H1 (cell line): ENCODE results near the gene FLT3. TPM values are rescaled to one million over a fixed set of nuclear protein-coding genes. Genes with fewer than 3 reads are reported as not detected.

Source experiments
- CTCF ChIA-PET: fragments of 300-600 bp; sonication (Branson Sonifier 250); formaldehyde crosslinking; loops from one replicate; lab custom pipeline; 2021; ENCODE audit not compliant: partially characterized antibody; lab: Charles Lee
- POLR2A ChIA-PET: fragments of 300-600 bp; sonication (Branson Sonifier 250); formaldehyde crosslinking; loops from one replicate; lab custom pipeline; 2021; ENCODE audit warnings: inconsistent platforms; ENCODE audit not compliant: partially characterized antibody; lab: Charles Lee
- DNase-seq, 2 experiments: peaks; one replicate each; pipeline versions ENCODE4 v3.0.0 to v3.0.0-alpha.2; 2010 to 2022; ENCODE audit warnings: low spot score in 2 of 2, low read depth in 1 of 2, mixed read lengths in 1 of 2
- FAIRE-seq: peaks from 2 replicates; lab custom pipeline; 2011; peaks lifted over from hg19 to GRCh38; lab: Jason Lieb, UNC
- H2AFZ ChIP-seq: 2 replicates; pipeline ENCODE4 v1.8.1; 2012; ENCODE audit warnings: low read length, inconsistent platforms
- H2AK5ac ChIP-seq: 2 replicates; pipeline ENCODE4 v1.6.1; 2013; ENCODE audit warnings: low read depth, low read length
- H2BK120ac ChIP-seq: replicated peaks from 2 replicates; pipeline ENCODE3; 2013; ENCODE audit warnings: low read depth, low read length, inconsistent platforms
- H2BK12ac ChIP-seq: 2 replicates; pipeline ENCODE4 v1.6.1; 2013; ENCODE audit warnings: low read depth, low read length
- H2BK15ac ChIP-seq: 2 replicates; pipeline ENCODE4 v1.6.1; 2013; ENCODE audit warnings: low read length
- H2BK20ac ChIP-seq: 2 replicates; pipeline ENCODE4 v1.6.1; 2013; ENCODE audit warnings: low read length
- H2BK5ac ChIP-seq: 2 replicates; pipeline ENCODE4 v1.6.1; 2013; ENCODE audit warnings: low read depth, low read length
- H3K14ac ChIP-seq: 2 replicates; pipeline ENCODE4 v1.6.1; 2013; ENCODE audit warnings: inconsistent platforms; ENCODE audit not compliant: insufficient read length
- H3K18ac ChIP-seq: 2 replicates; pipeline ENCODE4 v1.6.1; 2013; ENCODE audit warnings: low read length; ENCODE audit errors: extremely low read depth
- H3K23ac ChIP-seq: 2 replicates; pipeline ENCODE4 v1.6.1; 2013; ENCODE audit warnings: inconsistent platforms; ENCODE audit not compliant: insufficient read length
- H3K23me2 ChIP-seq: 2 replicates; pipeline ENCODE4 v1.6.1; 2013; ENCODE audit warnings: low read depth, low read length
- H3K27ac ChIP-seq: 2 replicates; pipeline ENCODE4 v1.6.1; 2011; ENCODE audit warnings: low read depth, low read length, inconsistent platforms
- H3K27me3 ChIP-seq, 4 experiments: replicated peaks in 1 of 4; 1 replicate in 1 of 4; 2 replicates in 3 of 4; pipeline versions ENCODE4 v1.6.1 to v1.8.1; 2011 to 2013; ENCODE audit warnings: low read length in 3 of 4, mild to moderate bottlenecking in 3 of 4, inconsistent platforms in 2 of 4, mixed read lengths in 2 of 4, moderate library complexity in 1 of 4; ENCODE audit not compliant: control insufficient read depth in 3 of 4, insufficient read depth in 3 of 4; ENCODE audit errors: extremely low read depth in 1 of 4
- H3K36me3 ChIP-seq, 4 experiments: 2 replicates each; pipeline versions ENCODE4 v1.6.1 to v1.8.1; 2011 to 2013; ENCODE audit warnings: mild to moderate bottlenecking in 4 of 4, low read length in 3 of 4, moderate library complexity in 2 of 4, control low read depth in 1 of 4, inconsistent platforms in 1 of 4; ENCODE audit not compliant: insufficient read depth in 4 of 4, control insufficient read depth in 2 of 4
- H3K4ac ChIP-seq: replicated peaks from 2 replicates; pipeline ENCODE3; 2013; ENCODE audit warnings: low read length, low read depth, mixed read lengths, inconsistent platforms; ENCODE audit not compliant: insufficient read length
- H3K4me1 ChIP-seq, 4 experiments: replicated peaks in 1 of 4; 1 replicate in 1 of 4; 2 replicates in 3 of 4; pipeline versions ENCODE4 v1.6.1 to v1.8.1; 2011 to 2013; ENCODE audit warnings: low read length in 3 of 4, inconsistent platforms in 2 of 4, mixed read lengths in 1 of 4; ENCODE audit not compliant: insufficient read depth in 4 of 4, control insufficient read depth in 3 of 4
- H3K4me2 ChIP-seq, 2 experiments: 2 replicates each; pipeline versions ENCODE4 v1.6.1 to v1.8.1; 2011 to 2013; ENCODE audit warnings: low read depth in 2 of 2, low read length in 2 of 2, control low read depth in 1 of 2, inconsistent platforms in 1 of 2, mild to moderate bottlenecking in 1 of 2; ENCODE audit not compliant: insufficient read depth in 1 of 2
- H3K4me3 ChIP-seq, 4 experiments: fragments of 200-600, 300-600 bp in 1 of 4; sonication (generic), shearing (Covaris generic), sonication (Bioruptor Twin) in 1 of 4; 2 replicates each; pipeline versions ENCODE4 v1.5.1 to v1.8.1; 2011 to 2016; ENCODE audit warnings: low read length in 4 of 4, low read depth in 3 of 4, control low read depth in 2 of 4, inconsistent platforms in 2 of 4, mild to moderate bottlenecking in 2 of 4, mixed read lengths in 1 of 4, moderate library complexity in 1 of 4; ENCODE audit not compliant: insufficient read depth in 2 of 4; ENCODE audit errors: extremely low read depth in 1 of 4
- H3K56ac ChIP-seq: replicated peaks from 2 replicates; pipeline ENCODE3; 2013; ENCODE audit warnings: low read depth, mild to moderate bottlenecking, mixed read lengths, low read length, inconsistent platforms; ENCODE audit not compliant: insufficient read length
- H3K79me1 ChIP-seq: 2 replicates; pipeline ENCODE4 v1.6.1; 2013; ENCODE audit warnings: low read depth, low read length, control low read depth
- H3K79me2 ChIP-seq, 2 experiments: 2 replicates each; pipeline versions ENCODE4 v1.6.1 to v1.8.1; 2012 to 2013; ENCODE audit warnings: low read length in 2 of 2, mild to moderate bottlenecking in 2 of 2, inconsistent platforms in 1 of 2; ENCODE audit not compliant: insufficient read depth in 2 of 2, control insufficient read depth in 1 of 2
- H3K9ac ChIP-seq, 4 experiments: replicated peaks in 1 of 4; 1 replicate in 1 of 4; 2 replicates in 3 of 4; pipeline versions ENCODE4 v1.6.1 to v1.8.1; 2011 to 2013; ENCODE audit warnings: low read depth in 3 of 4, low read length in 3 of 4, control low read depth in 2 of 4, mild to moderate bottlenecking in 2 of 4, moderate library complexity in 2 of 4, inconsistent platforms in 1 of 4; ENCODE audit errors: extremely low read depth in 1 of 4
- H3K9me3 ChIP-seq, 2 experiments: 2 replicates each; pipeline versions ENCODE4 v1.6.1 to v1.8.1; 2012 to 2013; ENCODE audit warnings: mild to moderate bottlenecking in 2 of 2, moderate library complexity in 2 of 2, control low read depth in 1 of 2, inconsistent platforms in 1 of 2, low read depth in 1 of 2, low read length in 1 of 2, mixed read lengths in 1 of 2; ENCODE audit not compliant: insufficient read depth in 2 of 2
- H4K20me1 ChIP-seq, 2 experiments: replicated peaks in 1 of 2; 2 replicates each; pipeline versions ENCODE3 to v1.8.1; 2011 to 2013; ENCODE audit warnings: inconsistent platforms in 2 of 2, low read length in 2 of 2, mild to moderate bottlenecking in 1 of 2; ENCODE audit not compliant: insufficient read depth in 2 of 2, control insufficient read depth in 1 of 2
- H4K5ac ChIP-seq: 2 replicates; pipeline ENCODE4 v1.6.1; 2013; ENCODE audit warnings: low read length, low read depth, mixed read lengths, inconsistent platforms; ENCODE audit not compliant: insufficient read length
- H4K8ac ChIP-seq: 2 replicates; pipeline ENCODE4 v1.8.0; 2013; ENCODE audit warnings: mild to moderate bottlenecking, moderate library complexity, low read length, inconsistent platforms; ENCODE audit not compliant: insufficient read depth; ENCODE audit errors: extremely low read depth
- H4K91ac ChIP-seq: replicated peaks from 2 replicates; pipeline ENCODE3; 2013; ENCODE audit warnings: low read length, mixed read lengths, inconsistent platforms; ENCODE audit not compliant: insufficient read length
- CBX5 ChIP-seq: fragments of 300-800, 300-1000 bp; sonication (generic); IDR thresholded peaks from 2 replicates; pipeline ENCODE4 v1.7.1; 2016; ENCODE audit warnings: antibody characterized with exemption, low read length, low read depth
- CBX8 ChIP-seq: fragments of 300-800, 300-1000 bp; sonication (generic); IDR thresholded peaks from 2 replicates; pipeline ENCODE4 v1.7.1; 2016; ENCODE audit warnings: low read depth, low read length, borderline replicate concordance
- CTCF ChIP-seq, 3 experiments: IDR thresholded peaks; 1 replicate in 2 of 3; 2 replicates in 1 of 3; pipeline versions ENCODE4 v1.5.1 to v1.6.1; 2011; ENCODE audit warnings: low read length in 3 of 3, mild to moderate bottlenecking in 3 of 3, inconsistent platforms in 2 of 3, low read depth in 1 of 3, moderate library complexity in 1 of 3; ENCODE audit not compliant: insufficient read depth in 1 of 3; ENCODE audit errors: control extremely low read depth in 1 of 3
- GABPA ChIP-seq: IDR thresholded peaks from 2 replicates; pipeline ENCODE4 v1.6.1; 2011; ENCODE audit warnings: mild to moderate bottlenecking, low read length, moderate library complexity, borderline replicate concordance; ENCODE audit not compliant: insufficient read depth
- JUND ChIP-seq: IDR thresholded peaks from 2 replicates; pipeline ENCODE4 v1.6.1; 2011; ENCODE audit warnings: mild to moderate bottlenecking, improper control_type of control experiment, low read length
- KDM5A ChIP-seq: fragments of 200-600 bp; IDR thresholded peaks from 2 replicates; pipeline ENCODE4 v1.7.1; 2012; ENCODE audit warnings: mild to moderate bottlenecking, low read length, inconsistent platforms, mixed read lengths
- POU5F1 ChIP-seq: IDR thresholded peaks from 2 replicates; pipeline ENCODE4 v1.6.1; 2011; ENCODE audit warnings: low read depth, mild to moderate bottlenecking, low read length, moderate library complexity
- SRF ChIP-seq: IDR thresholded peaks from 2 replicates; pipeline ENCODE4 v1.6.1; 2011; ENCODE audit warnings: mild to moderate bottlenecking, low read depth, low read length, moderate library complexity
- SUZ12 ChIP-seq: fragments of 200-600 bp; sonication (generic); IDR thresholded peaks from 2 replicates; pipeline ENCODE4 v1.6.1; 2012; ENCODE audit warnings: mild to moderate bottlenecking, inconsistent platforms, low read length, moderate library complexity, mixed read lengths
- TAF7 ChIP-seq: optimal IDR thresholded peaks from 2 replicates; pipeline ENCODE3; 2011; ENCODE audit warnings: low read depth, mild to moderate bottlenecking, inconsistent platforms, low read length, moderate library complexity, borderline replicate concordance
- TCF12 ChIP-seq: IDR thresholded peaks from 2 replicates; pipeline ENCODE4 v1.6.1; 2011; ENCODE audit warnings: low read depth, mild to moderate bottlenecking, low read length
- WGBS, 2 experiments: shearing (Covaris generic) in 1 of 2; methylation state at CpG; one replicate each; pipeline versions ENCODE4 v1.1.6 to v1.1.7; 2013 to 2015; ENCODE audit warnings: low lambda C conversion rate in 2 of 2, mixed read lengths in 2 of 2, inconsistent platforms in 1 of 2, low coverage in 1 of 2, missing lambda C conversion rate in 1 of 2; ENCODE audit not compliant: insufficient replicate concordance in 2 of 2, insufficient coverage in 1 of 2, insufficient read length in 1 of 2; ENCODE audit errors: extremely low coverage in 1 of 2, missing lambda C conversion rate in 1 of 2; 5-methylcytosine and 5-hydroxymethylcytosine counted together
- polyA plus RNA-seq, 7 experiments: library from polyadenylated mRNA; depleted of rRNA in 3 of 7; stranded (reverse) in 5 of 7; unstranded in 2 of 7; fragments of >200 nt in 5 of 7; fragments of 200-250 nt in 2 of 7; gene quantifications; 1 replicate in 5 of 7; 2 replicates in 1 of 7; 4 replicates in 1 of 7; pipeline versions ENCODE4 v1.2.1 to v1.2.3, GENCODE V29; 2011 to 2013; ENCODE audit warnings: missing spikeins in 2 of 7, mixed read lengths in 2 of 7
- total RNA-seq: library from RNA; stranded (reverse); fragmentation: NEBNext Ultra II Directional; extraction: Animal tissue kit (Norgen Biotek cat#: 25700); gene quantifications from 2 replicates; pipeline ENCODE4 v1.2.1, GENCODE V29; 2021

Gene FLT3
- total and polyA plus RNA-seq, 2 of the 8 experiments (the other 6 are each of a cell fraction or from before 2014, with no cell fraction given), result 0.44 to 0.71 TPM

GRCh38 chr13:28035146-28035782 is 65.1 kb downstream of the FLT3 start:
- H3K4me2 ChIP-seq, result no peak overlapping the region
- CTCF ChIA-PET, result no interaction called here
- peak overlapping the region in 1 of 4 experiments; percentile 10; a peak in 1 of 7 replicates for H3K9ac ChIP-seq
- WGBS, 2 experiments, result 84% methylated on average over 6 of the region's 6 CpGs; no CpG with 5 or more reads in 1 of the 2 experiments
- no peak overlapping the region for H3K4me3 ChIP-seq
- peaks cover 0 to 3% of the 10 kb centered on the region in 2 experiments; a peak in 1 of 4 replicates for H3K9me3 ChIP-seq
- no peaks in the 10 kb centered on the region for H3K79me2 ChIP-seq
- H2BK20ac ChIP-seq, result no peak overlapping the region
- no peaks in the 10 kb centered on the region for H4K20me1 ChIP-seq
- H3K27ac ChIP-seq, result no peak overlapping the region
- no peak overlapping the region for H2BK5ac ChIP-seq
- H2AFZ ChIP-seq, result no peak overlapping the region
- H3K23me2 ChIP-seq, result no peaks in the 10 kb centered on the region
- no peak overlapping the region for H2AK5ac ChIP-seq
- no peak for FAIRE-seq
- no peak overlapping the region for H3K56ac ChIP-seq
- POLR2A ChIA-PET, result no interaction called here
- no peaks in the 10 kb centered on the region for H3K79me1 ChIP-seq
- no peak overlapping the region for H2BK120ac ChIP-seq
- no peak overlapping the region for H3K4ac ChIP-seq
- no peaks in the 10 kb centered on the region for H3K27me3 ChIP-seq
- no peak overlapping the region for H4K5ac ChIP-seq
- no peak overlapping the region for H2BK15ac ChIP-seq
- no peak overlapping the region for H3K23ac ChIP-seq
- H3K4me1 ChIP-seq, result no peaks in the 10 kb centered on the region
- H4K91ac ChIP-seq, result no peak overlapping the region
- no peak overlapping the region for H3K18ac ChIP-seq
- no peak for DNase-seq
- no peak overlapping the region for H4K8ac ChIP-seq
- H3K14ac ChIP-seq, result no peak overlapping the region
- no peak overlapping the region for H2BK12ac ChIP-seq
- no peaks in the 10 kb centered on the region for H3K36me3 ChIP-seq
- TF ChIP-seq TCF12, result no peak
- TF ChIP-seq KDM5A, result no peak
- no peak for TF ChIP-seq GABPA
- no peak for TF ChIP-seq JUND
- no peak for TF ChIP-seq CBX8
- no peak for TF ChIP-seq CTCF (IDR thresholded peaks at IDR 0.05; ENCODE audit: control extremely low read depth in 1 of 3, insufficient read depth in 1 of 3, low read depth in 1 of 3, low read length in 3 of 3)
- TF ChIP-seq POU5F1, result no peak
- no peak for TF ChIP-seq TAF7
- no peak for TF ChIP-seq SRF
- TF ChIP-seq CBX5, result no peak
- TF ChIP-seq SUZ12, result no peak
